DMS 273 (cell line): Measurements from ENCODE around the gene CLIC6.
A peak's percentile ranks its signal among the peaks of the same experiment; 100 is the strongest.
"Not testable (repeated sequence)": the region's sequence is repeated elsewhere in the genome, so short reads cannot be mapped to it uniquely, and the experiment has no call there.

ENCODE experiments used
- DNase-seq: peaks from one replicate; lab custom pipeline; 2025; ENCODE audit not compliant: unreplicated experiment; lab: John Stamatoyannopoulos, UW

The CLIC6 gene

DNA sequence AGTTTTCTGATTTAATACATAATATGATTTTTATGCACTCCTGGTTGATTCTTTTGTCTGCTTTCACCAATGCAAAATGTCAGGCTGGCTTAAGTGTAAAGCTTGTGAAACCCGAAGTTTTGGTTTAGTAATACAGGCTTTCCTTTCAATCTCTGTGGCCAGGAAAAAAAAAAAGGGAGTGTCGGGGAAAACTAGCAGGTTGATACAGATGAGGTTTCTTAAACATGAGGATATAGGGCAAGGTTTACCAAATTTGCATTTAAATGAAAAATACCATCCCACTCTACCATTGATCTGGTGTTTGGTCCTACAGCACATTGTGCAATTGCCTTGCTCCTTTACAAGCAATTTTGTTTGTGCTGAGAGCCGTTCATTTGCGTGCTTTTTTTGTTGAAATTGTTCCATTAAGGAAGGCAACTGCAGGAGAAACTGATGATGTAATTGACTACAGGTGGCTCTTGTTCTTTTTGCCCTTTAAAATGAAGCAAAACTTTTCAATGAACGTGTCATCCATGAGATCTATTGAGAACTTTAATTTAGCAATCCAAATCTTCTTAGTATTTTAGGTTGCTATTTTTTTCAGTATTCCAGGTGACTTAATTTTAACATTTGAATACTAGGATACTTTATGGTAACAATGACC is 22.7 kb downstream of the CLIC6 start:
- no peak for DNase-seq

DNA sequence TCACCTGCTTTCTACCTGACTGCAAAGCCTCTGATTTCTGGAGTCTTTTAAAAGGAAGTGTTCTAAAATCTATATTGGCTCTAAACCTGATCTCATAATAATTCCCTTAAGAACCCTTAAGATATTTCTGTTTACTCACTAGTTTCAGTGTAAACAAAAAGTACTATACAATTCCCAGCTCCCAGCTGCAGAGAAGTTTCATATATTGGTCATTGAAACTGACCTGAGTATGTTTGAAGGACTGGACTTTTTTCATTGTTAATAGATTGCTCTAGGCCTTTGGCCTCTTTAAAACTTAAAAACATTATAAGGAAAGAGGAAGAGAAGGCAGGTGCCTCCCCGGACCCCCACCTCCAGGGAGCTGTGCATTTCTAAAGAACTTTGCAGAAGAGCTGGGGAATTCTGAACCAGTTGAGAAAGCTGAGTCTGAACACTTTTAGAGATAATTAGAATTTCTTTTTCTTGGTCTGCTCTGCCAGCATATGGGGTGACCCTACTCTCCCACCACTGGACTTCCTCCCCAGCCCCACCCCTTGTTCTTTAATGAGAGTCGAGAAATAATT is 23.7 kb downstream of the CLIC6 start:
- no peak for DNase-seq

DNA sequence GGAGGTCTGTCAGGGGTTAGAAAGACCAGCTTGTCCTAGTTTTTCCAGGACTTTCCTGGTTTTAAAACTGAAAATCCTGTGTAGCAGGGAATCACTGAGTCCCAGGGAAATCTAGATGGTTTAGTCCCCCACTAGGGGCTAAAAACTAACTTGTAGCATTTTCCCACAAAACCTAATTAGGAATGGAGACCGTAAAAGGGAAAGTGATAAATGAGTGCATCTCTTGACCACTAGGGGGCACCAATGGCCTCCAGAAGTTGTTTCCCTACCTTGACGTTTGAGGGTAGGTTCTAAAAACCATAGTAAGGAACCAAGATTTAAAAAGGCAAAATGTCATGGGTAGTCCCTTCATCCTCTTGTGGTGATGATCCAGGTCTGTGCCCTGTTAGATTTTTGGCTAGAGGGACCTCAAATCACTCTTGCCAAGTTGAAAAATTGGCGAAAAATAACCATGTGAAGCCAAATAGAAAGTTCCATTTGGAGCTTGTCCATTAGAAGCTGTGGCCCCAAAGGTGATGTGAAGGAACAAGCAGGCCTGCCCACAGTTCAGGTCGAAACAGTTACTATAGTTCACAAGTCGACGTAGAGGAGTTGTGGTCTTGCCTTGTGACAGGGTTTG is 24.5 kb downstream of the CLIC6 start:
- DNase-seq, result peak; percentile 74

DNA sequence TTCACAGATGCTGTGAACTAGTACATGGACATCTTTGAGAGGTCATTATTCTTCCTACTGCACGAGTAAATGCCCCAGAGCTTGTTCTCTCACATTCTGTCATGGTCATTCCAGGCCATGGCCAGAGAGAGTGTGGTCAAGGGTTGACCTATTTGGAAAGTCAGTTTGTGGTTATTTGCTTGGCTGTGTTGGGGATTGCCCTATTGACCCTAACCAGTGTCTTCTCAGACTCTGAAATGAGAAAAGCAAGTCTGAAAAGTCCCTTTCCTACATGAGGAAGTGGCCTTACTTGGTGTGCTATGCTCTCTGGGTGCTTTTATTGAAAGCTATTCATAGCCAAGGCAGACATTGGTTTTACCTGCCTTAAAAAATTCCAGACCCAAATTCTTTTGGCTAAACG is 26.6 kb downstream of the CLIC6 start:
- DNase-seq, result no peak

DNA sequence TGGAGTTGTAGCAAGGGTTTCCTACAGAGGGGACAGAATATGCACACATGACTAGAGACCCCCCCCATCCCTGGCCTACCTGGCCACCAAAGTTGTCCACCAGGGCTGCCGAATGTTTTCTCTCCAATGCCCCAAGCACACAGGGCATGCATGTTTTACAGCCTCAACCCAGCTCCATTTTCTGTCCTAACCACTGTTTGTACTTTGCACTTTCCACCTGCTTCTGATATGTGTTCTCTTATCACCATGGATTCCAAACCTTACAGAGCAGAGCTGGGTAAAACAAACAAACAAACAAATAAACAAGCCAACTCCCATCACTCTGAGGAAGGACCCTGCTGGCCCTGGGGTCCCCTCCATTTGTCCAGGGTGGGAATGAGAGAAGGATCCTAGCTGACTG is 27.3 kb downstream of the CLIC6 start:
- no peak for DNase-seq

DNA sequence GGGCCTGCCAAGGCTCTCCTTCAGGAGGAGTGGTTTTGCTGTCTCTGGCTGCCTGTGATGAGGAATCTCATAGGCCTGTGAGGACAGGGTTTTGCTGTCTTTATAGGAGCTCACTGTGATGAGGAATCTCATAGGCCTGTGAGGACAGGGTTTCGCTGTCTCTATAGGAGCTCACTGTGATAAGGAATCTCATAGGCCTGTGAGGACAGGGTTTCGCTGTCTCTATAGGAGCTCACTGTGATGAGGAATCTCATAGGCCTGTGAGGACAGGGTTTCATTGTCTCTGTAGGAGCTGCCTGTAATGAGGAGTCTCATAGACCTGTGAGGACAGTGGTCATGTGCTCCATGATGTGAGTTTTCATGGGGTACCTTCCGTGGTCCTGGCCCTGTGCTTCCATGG is 29.0 kb downstream of the CLIC6 start:
- DNase-seq, result no peak

DNA sequence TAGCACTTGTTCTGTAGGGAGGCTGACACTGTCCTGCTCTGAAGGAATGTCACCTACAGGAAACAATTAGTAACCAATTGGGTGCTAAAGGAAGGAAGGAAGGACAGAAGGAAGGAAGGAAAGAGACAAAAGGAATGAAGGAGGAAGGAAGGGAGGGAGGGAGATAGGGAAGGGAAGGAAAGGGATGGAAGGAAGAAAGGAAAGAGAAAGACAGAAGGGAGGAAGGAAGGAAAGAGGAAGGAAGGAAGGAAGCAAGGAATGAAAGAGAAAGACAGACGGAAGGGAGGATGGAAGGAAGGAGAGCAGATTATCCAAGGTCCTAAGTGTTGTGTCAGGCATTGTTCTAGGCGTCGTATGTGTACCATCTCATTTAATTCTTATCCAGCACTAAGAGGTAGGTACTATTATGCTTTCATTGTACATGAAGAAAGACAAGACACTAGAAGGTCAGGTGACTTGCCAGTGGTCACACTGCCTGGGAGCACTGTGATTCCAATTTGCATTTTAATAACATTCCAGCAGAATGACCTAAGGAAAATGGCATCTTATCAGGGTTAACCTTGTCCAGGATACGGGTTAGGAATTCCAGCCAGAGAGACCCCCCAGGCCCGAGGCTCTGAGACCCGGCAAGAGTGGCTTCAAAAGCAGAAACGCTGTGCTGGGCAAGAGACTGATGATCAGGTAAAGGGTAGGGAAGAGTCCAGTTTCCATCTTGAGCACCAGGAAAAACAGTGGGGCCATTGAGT is 29.6 kb downstream of the CLIC6 start:
- no peak for DNase-seq

DNA sequence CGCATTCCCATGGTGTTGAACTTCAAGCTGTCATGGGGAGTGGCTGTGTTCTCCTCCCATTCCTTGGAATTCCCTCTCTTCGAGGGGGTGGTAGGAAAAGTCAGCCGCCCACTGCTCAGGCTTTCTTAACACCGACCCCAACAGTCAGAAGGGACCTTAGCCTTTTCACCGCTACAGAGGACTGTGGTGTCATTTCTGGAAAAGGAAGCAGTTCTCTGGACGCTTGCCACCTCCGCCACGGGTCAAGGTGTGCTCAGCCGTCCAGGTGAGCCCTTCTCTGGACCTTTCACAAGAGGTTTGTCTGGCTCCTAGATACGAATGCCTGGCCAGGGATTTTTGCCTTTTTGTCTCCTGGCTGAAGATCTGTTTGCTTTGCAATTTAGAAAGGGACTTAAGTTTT is 31.8 kb downstream of the CLIC6 start:
- DNase-seq, result no peak

DNA sequence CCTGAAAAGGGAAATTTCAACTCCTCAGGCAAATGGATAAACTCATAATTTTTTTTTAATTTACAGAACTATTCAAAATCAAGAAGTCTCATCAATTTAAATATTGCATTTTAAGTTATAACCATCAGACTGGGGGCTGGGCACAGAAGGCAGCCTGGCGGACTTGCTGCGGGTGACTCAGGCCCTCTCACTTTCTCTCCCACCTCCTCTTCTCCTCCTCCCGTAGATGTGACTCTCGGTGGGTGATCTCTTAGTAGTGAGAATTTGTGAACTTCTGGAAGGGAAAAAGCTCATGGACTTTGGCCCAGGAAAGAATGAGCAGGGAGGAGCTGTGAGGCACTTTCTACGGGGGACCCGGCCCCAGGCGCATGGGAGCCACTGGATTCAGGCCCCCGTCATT is 32.9 kb downstream of the CLIC6 start:
- no peak for DNase-seq

DNA sequence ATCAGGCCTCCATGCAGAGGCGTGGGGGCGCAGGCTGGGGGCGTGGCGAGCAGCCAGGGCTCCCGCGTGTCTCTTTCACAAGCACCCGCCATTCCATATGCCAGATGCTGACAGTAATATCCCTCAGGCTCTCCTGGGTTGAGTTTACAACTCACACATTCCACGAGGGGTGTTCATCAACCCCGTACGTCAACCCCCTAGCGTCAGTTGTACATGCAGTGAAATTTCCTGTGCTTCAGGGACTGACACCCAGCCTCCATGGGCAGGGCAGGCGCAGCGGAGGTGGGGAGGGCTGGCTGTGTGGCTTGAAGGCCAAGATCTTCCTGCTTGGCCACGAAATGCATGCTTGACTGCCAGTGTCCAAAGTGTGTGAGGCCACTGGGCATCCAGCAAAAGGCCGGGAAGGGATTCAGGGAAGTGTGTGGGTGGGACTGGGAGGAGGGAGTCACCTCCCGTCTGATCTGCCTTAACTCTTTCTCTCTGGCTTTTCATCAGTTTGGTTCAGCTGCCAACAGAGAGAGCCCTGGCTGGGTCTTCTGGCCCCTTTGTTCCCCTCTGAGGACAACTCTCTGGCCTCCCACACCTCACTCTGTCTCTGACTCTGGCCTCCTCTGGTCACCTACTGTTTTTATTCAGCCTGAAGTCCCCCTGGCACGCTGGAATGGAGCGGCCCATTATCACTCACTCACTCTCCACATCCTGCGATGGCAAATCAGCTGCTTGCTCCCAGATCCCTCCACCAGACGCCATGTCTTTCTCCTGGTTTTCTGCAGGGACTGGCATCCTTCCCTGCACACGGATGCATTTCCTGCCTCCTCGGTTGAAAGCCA is 33.8 kb downstream of the CLIC6 start:
- no peak for DNase-seq

DNA sequence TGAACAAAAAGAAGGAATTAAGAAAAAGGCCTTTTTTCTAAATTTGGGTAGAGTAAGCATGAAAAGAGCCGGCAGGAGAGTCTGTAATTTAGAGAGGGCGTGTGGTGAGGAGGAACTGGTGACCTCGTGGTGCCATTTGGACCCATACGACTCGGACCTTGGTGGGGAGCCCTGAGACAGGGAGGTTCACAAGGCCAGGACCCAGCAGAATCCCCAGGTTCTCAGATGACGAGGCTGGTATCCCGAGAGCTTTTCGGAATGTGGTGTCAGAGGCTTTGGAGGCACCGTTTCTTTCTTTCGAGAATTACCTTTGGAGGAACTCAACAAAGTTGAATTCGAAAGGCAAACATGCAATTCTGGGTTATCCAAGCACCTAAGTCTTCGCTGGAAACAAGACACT is 34.8 kb downstream of the CLIC6 start:
- DNase-seq, result no peak

DNA sequence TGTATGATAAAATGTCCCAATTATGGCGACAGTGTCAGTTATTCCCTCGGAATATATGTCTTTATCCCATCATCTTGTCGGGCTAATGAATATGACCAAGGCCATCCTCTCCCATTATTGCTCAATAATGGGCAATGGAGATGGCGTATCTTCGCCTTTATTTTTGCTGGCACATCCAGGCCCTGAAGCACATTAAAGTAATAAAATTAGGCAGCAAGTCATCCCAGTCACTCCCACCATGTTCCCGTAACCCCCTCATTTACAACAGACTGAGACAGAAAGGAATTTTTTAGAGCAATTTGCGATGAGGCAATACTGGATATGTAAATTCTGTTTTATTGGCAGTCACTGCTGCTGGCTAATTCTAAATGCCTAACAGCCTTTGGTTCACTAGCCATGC is 35.3 kb downstream of the CLIC6 start:
- no peak for DNase-seq

DNA sequence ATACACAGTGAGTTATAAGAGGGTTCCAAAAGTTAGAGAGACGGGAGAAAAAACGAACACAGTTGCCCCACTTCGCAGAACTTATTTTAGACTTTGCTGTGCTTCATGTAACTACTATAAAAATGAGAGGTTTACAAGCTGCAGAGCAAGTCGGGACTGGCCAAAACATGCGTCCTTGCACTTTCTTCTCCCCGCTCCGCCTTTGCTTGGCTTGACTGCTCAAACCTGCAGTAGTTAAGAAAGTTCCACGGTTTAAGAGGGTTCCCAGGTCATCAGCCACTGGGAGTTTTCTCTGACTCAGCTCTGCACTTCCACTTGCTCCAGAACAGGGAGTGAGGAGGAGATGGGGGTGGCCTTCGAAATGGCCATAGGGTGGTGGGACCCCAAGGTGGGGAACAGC is 36.2 kb downstream of the CLIC6 start:
- no peak for DNase-seq

DNA sequence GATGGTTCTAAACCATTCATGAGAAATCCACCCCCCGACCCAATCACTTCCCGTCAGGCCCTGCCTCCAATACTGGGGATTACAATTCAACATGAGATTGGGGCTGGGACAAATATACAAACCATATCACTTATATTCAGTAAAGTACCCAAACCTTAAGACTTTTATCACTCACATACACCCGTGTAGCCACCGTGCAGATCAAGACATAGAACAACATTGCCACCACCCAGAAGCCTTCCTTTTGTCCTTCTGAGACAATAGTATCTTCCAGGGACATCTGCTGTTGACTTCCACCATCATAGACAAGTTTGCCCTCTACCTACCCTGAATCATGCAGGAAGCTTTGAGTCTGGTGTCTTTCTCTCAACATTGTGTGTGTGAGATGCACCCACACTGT is 37.5 kb downstream of the CLIC6 start:
- no peak for DNase-seq

DNA sequence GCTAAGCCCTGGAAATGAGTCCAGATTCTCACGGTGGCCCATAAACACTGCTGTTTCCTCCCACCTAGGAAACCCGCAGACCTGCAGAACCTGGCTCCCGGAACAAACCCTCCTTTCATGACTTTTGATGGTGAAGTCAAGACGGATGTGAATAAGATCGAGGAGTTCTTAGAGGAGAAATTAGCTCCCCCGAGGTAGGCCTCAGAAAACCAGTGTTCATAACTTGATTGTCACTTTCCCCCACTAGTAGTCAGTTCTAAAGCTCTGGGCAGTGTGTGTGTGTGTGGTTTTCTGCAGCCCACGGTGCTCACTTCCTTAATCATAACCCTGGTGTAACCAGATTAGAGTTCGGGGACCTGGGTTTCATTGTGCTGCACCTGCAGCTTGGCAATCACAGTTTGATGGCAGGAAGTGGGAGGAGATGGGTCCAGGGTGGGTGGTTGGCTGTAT is 39.1 kb downstream of the CLIC6 start:
- no peak for DNase-seq

DNA sequence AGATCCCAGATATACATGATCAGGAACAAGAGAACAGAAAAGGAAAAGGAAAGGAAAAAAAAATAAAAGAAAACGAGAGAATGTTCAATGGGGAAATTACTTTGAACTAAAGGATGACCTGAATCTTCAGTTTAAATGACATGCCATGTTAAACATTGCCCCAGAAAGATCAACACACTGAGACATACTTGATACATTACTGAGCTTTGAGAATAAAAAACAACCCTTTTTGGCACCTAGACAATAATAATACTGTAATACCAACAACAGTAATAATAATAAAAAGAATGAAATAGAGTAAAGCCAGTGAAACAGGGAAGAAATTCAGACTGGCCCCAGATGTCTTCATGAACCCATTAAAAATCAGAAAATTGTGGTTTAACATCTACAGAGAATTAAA is 44.8 kb downstream of the CLIC6 start:
- DNase-seq, result no peak

DNA sequence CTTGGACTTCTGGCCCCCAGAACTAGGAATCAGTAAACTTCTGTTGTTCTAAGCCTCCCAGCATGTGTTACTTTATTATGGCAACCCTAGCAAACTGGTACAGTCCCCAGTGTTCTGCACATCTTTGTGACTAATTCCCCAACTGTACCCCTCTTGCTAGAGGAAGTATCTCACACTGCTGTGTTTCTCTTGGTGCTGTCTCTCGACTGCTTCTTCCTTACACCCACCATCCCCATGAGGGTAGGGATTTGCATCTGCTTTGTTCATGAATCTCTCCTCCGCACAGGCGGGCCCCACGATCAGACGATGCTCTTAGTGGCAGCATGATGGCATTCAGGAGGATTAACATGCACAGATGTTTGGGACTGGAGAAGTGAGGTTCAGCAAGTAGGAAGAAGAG is 46.7 kb downstream of the CLIC6 start:
- DNase-seq, result no peak

DNA sequence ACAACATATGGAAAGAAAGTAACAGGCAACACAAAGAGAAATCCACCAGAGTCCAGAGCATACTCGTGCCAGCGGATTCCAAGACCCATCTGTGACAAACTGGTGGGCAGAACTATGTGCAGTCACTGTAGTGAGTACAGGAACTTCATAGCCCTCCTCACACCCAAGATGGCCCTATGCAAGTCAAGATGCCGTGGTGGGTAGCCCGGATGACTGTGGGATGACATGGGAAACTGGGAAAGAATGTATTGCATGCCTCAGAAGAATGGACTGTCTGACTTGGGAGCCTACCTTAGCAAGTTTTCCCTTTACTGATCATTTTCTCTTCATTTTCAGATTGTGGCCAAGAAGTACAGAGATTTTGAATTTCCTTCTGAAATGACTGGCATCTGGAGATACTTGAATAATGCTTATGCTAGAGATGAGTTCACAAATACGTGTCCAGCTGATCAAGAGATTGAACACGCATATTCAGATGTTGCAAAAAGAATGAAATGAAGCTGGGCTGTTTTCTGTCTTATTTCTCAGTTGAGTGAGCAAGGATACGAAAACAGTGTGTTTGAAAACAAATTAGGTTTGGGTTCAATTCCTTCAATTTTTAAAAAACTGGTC is 47.3 kb downstream of the CLIC6 start:
- no peak for DNase-seq

DNA sequence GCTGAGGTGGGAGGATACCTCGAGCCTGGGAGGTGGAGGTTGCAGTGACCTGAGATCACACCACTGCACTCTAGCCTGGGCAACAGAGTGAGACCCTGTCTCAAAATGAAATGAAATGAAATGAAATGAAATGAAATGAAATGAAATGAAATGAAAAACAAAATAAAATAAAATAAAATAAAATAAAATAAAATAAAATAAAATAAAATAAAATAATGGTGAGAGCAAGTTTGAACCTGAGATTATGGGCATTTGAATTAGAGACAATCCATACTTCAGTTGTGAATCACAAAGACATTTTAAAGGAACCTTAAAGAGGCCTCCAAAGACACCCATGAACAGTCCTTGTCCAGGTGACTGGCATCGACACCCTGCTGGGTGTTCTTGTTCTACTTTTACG is 49.7 kb downstream of the CLIC6 start:
- not testable (repeated sequence) for DNase-seq

DNA sequence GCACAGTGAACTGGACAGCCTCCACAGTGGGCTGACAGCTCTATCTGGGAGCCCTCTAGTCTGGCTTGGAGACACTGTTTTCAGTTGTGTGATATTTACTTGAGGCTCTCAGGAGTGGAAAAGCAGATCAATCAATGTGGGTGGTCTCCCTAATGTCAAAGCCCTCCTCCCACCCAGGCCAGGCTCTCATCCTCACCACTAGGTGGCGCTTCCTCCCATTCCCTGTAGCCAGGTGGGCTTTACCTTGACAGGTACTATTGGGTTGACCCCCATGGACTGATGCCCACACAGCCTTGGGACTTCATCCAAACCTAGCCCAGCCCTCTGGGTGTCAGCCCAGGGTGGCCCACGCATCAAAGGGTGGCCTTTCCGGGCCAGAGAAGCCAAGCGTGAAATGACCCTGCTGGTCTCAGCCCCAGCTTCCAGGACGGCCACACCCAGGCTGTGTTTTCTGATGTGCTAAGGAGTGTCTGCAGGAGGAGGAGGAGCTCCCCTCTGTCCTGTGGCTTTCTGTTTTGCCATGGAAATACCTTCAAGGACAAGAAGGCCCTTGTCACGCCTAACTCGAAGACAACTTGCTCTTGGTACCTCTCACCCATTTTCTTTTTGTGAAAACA is 54.0 kb downstream of the CLIC6 start:
- peak; percentile 26 for DNase-seq
